A673 (cell line): ENCODE data around the gene CHRNB1.

Source experiments
- CTCF ChIP-seq: fragments of 300-800, 200-600 bp; sonication (generic); conservative IDR thresholded peaks from 2 replicates; pipeline ENCODE4 v1.5.1; 2017; ENCODE audit warnings: low read depth, mild to moderate bottlenecking, antibody characterized with exemption, low read length, moderate library complexity, mixed read lengths
- EZH2 ChIP-seq: fragments of 200-600 bp; sonication (generic); IDR thresholded peaks from 2 replicates; pipeline ENCODE4 v1.6.1; 2017; ENCODE audit warnings: borderline replicate concordance, low read depth, mild to moderate bottlenecking, mixed read lengths, antibody characterized with exemption, low read length; ENCODE audit not compliant: poor library complexity, severe bottlenecking

GRCh38 chr17:7484919-7485377 lies 40.1 kb downstream of the CHRNB1 start:
- no peak for TF ChIP-seq CTCF
- no peak for TF ChIP-seq EZH2
